Renal pelvis (tissue), 4 donors: Measurements from ENCODE around the gene PAH. TPM values are rescaled to one million over a fixed set of nuclear protein-coding genes. Genes with fewer than 3 reads are reported as not detected.

Experiments used
- DNase-seq: peaks from one replicate; pipeline ENCODE4 v3.0.0-alpha.2; 2013
- polyA plus RNA-seq, 3 donors: library from polyadenylated mRNA; unstranded; fragments of 120-200 nt; gene quantifications; one replicate each; pipeline ENCODE4 v1.2.1, GENCODE V29; 2013; ENCODE audit not compliant: insufficient read length in 3 of 3

Gene PAH
- polyA plus RNA-seq, 3 donors, result 50.3 to 68.2 (median 67.0) TPM

DNA sequence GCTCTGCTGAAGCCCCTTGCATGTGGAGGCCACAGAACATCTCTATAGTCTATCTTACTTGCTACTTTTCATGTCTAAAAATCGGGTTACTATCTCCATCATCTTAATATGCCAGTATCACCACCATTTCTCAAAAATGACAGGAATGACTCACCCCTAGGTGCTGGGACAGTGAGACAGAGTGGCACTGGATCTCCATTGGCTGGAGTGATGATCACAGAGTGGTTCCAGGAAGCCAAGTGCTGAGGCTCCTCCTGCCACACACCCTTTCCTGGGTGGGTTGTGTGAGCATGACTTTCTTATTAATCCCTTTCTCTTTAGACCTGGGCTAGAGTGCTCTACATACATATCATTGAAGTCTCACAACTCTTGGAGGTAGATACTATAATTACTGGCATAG lies 37.1 kb upstream of the PAH start:
- no peak for DNase-seq

GRCh38 chr12:102953221-102953620 lies 36.2 kb upstream of the PAH start:
- DNase-seq, result no peak

- no peak for DNase-seq
These were observed 34.8 kb upstream of the PAH start for GRCh38 chr12:102951841-102952240.

GRCh38 chr12:102950950-102951619 lies 34.0 kb upstream of the PAH start:
- DNase-seq, result no peak

DNA sequence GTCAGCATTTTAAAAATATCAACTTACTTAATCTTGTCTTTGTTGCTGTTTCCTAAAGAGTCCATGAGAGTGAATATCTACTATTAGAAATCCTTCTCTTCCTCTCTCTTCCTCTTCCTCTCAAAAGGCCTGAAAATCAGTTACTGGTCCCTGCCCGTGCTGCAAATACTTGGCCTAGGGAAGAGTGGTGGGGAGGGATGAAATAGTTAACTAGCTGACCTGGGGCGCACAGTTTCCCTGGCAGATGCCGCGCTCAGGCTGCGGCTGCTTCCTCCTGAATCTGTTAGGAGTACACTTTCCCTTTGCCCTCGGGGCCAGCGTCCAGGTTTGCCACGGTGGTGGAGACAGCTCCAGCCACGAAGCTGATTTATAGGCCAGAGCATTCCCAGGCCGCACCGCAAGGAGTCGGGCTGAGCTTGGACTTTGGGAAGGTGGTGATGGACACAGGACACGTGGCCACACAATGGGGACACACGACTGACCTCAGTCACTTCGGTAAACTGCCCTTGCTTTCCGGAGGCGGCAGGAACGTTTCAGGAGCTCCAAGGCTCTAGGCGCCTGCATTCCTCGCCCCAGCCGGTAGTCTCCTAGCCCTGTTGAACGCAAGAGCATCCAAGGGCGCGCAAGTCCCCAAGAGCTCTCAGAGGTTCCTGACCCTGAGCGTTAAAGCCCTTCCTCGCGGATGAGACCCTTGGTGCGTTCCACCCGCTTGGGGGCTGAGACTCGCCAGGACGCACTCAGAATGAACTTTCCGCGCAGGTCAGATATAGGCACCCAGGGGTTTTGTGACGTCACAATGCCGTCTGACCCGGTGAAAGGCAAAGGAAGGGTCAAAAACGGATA lies 33.3 kb upstream of the PAH start:
- no peak for DNase-seq

GRCh38 chr12:102948941-102949352 lies 31.9 kb upstream of the PAH start:
- DNase-seq, result no peak

GRCh38 chr12:102946042-102946441 lies 29.0 kb upstream of the PAH start:
- DNase-seq, result no peak

DNA sequence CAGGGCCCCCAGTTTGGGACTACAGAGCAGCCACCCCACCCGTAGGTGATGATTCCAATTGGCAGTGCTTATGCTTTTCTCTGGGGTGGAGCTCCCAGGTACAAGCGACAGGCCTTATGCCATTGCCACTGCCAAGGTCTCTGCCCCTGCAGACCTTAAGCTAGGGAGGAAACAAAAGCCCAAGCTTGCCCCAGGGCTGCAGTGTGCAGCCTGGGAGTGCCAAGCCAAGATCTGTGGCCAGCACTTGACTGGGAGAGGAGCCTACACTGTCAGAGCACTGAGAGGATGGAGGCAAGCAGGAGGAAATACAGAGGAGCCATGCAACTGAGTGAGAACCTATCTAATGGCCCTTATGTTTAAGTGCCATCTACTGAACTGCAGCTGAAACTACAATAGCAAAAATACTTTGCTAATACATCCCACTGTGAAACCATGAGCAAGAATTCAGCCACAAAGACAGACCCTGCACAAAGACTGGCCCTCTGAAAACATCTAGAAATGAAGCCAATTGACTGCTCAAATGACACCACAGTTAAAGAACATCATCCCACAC lies 22.7 kb upstream of the PAH start:
- DNase-seq, result no peak

DNA sequence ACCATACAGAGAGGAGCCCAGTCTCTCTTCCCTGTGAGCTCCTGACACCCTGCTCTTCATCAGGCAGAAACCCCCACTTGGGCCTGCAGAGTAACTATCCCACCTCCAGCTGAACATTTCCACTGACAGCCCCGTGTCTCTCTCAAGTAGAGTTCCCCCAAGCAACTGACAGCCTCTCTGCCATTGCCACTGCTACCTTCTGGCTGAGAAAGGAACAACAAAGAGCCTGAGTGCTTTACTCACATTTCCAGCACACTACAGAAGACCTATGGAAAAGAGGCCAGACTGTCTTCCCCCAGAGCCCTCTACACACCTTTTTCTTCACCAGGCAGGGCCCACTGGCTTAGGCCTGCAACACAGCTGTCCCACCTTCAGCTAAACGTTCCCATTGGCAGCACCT lies 22.0 kb upstream of the PAH start:
- no peak for DNase-seq

DNA sequence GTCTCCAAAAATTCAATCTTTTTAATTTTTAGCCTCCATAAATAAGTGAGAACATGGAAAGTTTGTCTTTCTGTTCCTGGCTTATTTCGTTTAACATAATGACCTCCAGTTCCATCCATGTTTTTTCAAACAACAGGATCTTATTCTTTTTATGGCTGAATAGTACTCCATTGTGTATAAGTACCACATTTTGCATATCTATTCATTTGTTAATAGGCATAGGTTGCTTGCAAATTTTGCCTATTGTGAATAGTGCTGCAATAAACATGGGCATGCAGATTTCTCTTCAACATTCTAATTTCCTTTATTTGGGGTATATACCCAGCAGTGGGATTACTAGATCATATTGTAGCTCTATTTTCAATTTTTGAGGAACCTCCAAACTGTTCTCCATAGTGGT lies 16.1 kb upstream of the PAH start:
- no peak for DNase-seq

DNA sequence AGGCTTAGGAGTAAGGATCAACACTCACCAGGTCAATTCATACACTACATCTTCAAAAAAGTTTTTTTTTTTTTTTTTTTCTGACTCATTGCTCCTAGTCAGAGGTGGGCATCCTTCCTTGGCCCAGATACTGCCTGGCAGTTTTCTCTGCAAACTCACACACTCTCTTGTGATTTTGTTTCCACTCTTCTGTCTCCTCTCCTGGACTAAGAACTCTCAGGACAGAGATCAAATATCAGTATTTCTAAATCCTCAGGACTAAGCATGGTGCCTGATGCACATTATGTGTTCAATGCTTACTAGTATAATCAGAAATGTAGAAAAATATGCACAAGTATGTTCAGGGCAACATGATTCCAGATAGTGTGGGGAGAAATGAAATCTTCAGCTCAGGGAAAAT lies 10.2 kb upstream of the PAH start:
- no peak for DNase-seq

- no peak for DNase-seq
These were observed 4.2 kb upstream of the PAH start for GRCh38 chr12:102921240-102921639.

DNA sequence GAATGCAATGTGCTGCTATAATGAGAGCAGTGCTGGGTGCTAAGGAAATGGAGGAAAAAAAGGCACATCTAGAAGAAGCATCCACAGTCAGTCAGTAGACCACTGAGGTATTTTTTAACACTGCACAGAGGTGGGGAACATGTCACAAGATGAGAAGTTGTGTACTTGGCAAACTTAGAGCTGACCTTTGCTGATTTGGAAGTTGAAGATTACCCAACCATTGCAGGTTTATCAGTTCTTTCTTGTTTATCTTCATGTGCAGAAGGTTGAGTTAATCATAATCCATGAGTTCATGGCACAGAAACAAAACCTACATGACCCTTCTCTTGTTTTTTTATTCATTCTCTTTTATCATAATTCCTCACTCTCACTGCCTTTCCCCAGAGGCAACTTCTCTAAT lies 3.2 kb upstream of the PAH start:
- peak; percentile 0 for DNase-seq

GRCh38 chr12:102918840-102919239 lies 1.8 kb upstream of the PAH start:
- DNase-seq, result no peak

DNA sequence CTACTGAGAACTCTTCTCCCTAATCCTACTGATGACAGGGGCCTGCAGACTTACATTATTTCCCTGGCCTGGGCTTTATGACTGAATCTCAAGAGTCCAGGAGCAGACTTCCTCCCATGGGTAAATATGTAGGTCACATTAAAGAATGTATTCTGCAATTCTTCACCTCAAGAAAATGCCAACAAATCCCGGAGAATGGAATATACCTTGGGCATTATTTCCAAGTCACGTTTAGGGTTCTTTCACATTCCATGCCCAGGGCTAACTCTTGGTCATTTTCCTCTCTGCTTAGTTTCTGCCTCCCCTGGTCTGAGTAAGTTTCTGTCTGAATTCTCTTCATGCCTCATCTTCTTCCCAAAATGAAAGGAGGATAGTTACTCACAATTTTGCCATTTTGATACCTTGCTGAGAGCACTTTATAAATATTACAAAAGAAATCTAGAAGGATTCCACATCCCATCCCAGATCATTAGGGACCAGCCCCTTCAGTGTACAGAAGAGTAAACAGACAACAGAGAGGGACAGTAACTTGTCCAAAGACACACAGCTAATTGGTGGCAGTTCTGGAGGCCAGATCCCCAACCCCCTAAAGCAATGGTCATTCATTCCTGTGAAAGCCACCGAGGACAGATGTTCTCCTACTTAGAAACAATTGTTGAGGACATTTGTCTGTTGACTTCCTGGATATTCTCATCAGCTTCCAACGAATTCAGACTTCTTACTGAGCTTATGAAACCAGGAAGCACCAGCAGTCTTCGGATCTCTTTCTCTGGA lies 605 bp downstream of the PAH start:
- no peak for DNase-seq

- DNase-seq, result no peak
These were observed 3.4 kb downstream of the PAH start for GRCh38 chr12:102913453-102914226.

DNA sequence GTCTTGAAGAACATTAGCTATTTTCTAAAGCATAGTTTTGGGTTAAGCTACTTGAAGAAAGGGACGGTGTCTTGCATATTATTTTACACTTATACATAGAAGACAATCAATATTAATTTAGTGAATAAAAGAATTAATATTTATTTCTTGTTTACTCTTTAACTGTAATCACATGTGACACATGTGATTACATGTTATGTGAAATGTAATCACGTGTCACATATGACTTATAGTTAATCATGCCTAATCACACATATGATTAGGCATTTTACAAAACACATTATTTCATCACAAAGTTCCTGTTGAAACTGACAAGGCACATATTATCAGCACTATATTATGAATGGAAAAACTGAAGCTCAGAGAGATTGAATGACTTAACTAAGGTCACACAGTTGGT lies 4.8 kb downstream of the PAH start:
- DNase-seq, result no peak

DNA sequence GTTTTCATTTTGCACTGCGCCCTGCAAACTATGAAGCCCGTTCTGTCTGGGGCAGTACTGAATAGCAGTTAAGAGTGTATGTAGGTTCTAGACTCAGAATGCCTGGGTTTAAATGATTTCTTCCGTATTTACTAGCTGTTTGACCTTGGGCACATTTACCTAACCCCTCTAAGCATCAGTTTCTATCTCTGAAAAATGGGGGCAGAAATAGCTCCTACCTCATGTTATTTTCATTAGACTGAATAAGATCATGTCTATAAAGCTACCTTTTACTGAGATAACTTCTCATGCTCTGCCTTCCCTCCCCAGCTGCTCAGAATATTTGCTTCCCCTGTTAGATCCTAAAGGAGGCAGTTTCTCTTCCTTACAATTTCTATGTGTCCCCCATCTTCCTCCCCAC lies 5.7 kb downstream of the PAH start:
- DNase-seq, result no peak

DNA sequence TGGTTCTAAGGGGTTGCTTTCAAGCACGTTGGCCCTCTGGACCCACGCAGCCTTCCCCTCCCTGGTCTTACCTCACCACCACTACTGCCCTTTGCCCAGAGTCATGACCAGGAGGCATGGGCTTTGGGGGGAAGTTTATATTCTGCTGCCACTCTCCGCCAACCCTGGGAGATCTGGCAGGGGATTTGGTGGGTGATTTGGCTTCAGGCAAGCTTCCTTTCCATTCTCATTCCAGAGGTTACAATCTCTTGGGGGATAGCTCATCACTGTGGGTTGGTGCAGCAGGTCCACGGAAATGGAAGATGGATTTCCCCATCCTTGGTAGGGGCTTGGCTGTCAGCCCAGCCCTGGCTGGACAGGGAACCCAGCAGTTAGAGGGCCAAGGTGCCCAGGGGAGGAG lies 6.3 kb downstream of the PAH start:
- no peak for DNase-seq

GRCh38 chr12:102910137-102910536 lies 6.9 kb downstream of the PAH start:
- no peak for DNase-seq

- DNase-seq, result no peak
These were observed 9.1 kb downstream of the PAH start for GRCh38 chr12:102907918-102908317.

DNA sequence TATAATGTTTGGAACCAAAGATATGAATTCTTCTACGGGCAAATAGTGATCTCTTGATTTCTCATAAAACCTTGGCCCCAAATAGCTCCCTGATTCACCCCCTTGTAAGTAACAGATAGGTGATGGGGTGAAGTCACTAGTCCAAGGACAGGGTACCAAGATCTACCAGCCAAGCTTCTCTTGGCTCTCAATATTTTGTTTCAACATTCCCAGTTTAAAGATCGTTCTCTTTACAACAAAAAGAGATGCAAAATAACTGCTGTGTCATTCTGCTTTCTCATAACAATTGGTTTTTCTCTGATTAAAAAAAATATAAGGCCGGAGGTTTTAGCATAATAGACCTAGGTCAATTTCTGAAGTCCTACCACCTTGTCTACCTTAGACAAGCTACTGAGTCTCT lies 11.8 kb downstream of the PAH start:
- DNase-seq, result no peak
